ENCODE results near the gene SIGLEC11. TPM values are rescaled to one million over a fixed set of nuclear protein-coding genes. Genes with fewer than 3 reads are reported as not detected.
"Not testable (repeated sequence)": the region's sequence is repeated elsewhere in the genome, so short reads cannot be mapped to it uniquely, and the experiment has no call there.

The SIGLEC11 gene
- total RNA-seq, 2 donors from 2014 or later, result 0.19 to 2.2 TPM

DNA sequence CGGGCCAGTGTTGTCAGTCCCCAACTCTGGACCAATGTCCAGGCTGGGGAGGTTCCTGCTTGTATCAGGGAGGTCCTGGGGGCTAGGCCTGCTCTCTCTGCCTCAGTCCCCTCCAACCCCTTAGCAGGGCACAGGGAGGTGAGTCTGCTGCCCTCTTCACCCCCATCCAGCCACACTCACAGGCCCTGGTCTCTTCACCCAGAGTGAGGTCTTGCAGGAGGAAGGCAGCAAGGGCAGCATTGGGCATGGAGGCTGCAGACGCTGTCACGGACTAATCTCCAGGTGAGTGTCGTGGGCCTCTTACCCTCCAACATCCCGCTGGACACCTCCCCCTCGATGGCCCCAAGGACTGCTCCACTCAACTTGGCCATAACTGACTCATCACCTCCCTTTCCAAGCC lies 11.9 kb upstream of the SIGLEC11 start:
- DNase-seq (ENCODE audit: low spot score), result no peak
- H3K4me3 ChIP-seq, result no peak overlapping the region
- no peak overlapping the region for H3K27ac ChIP-seq
- TF ChIP-seq, protein P1, sequence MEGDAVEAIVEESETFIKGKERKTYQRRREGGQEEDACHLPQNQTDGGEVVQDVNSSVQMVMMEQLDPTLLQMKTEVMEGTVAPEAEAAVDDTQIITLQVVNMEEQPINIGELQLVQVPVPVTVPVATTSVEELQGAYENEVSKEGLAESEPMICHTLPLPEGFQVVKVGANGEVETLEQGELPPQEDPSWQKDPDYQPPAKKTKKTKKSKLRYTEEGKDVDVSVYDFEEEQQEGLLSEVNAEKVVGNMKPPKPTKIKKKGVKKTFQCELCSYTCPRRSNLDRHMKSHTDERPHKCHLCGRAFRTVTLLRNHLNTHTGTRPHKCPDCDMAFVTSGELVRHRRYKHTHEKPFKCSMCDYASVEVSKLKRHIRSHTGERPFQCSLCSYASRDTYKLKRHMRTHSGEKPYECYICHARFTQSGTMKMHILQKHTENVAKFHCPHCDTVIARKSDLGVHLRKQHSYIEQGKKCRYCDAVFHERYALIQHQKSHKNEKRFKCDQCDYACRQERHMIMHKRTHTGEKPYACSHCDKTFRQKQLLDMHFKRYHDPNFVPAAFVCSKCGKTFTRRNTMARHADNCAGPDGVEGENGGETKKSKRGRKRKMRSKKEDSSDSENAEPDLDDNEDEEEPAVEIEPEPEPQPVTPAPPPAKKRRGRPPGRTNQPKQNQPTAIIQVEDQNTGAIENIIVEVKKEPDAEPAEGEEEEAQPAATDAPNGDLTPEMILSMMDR (IDR thresholded peaks at IDR 0.05), result no peak
- no peaks in the 10 kb centered on the region for H3K9me3 ChIP-seq
- peaks cover 20% of the 10 kb centered on the region for H3K36me3 ChIP-seq
- peaks cover 0 to 8% of the 10 kb centered on the region in 2 donors for H3K4me1 ChIP-seq
- no peaks in the 10 kb centered on the region for H3K27me3 ChIP-seq

DNA sequence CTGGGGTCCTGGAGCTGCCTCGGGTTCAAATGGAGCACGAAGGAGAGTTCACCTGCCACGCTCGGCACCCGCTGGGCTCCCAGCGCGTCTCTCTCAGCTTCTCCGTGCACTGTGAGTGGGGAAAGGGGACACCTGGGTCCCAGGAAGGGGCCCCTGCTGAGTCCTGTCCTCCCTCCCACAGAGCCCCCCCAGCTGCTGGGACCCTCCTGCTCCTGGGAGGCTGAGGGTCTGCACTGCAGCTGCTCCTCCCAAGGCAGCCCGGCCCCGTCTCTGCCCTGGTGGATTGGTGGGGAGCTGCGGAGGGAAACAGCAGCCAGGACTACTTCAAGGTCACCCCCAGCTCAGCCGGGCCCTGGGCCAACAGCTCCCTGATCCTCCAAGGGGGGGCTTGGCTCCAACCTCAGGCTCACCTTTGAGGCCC lies 11.0 kb upstream of the SIGLEC11 start:
- H3K4me1 ChIP-seq, result peaks cover 0 to 8% of the 10 kb centered on the region in 2 donors
- DNase-seq (ENCODE audit: low spot score), result no peak
- TF ChIP-seq, protein P1 (IDR thresholded peaks at IDR 0.05), result no peak
- H3K9me3 ChIP-seq, result no peaks in the 10 kb centered on the region
- no peak overlapping the region for H3K27ac ChIP-seq
- H3K27me3 ChIP-seq, result no peaks in the 10 kb centered on the region
- no peak overlapping the region for H3K4me3 ChIP-seq
- H3K36me3 ChIP-seq, result peaks cover 15% of the 10 kb centered on the region

DNA sequence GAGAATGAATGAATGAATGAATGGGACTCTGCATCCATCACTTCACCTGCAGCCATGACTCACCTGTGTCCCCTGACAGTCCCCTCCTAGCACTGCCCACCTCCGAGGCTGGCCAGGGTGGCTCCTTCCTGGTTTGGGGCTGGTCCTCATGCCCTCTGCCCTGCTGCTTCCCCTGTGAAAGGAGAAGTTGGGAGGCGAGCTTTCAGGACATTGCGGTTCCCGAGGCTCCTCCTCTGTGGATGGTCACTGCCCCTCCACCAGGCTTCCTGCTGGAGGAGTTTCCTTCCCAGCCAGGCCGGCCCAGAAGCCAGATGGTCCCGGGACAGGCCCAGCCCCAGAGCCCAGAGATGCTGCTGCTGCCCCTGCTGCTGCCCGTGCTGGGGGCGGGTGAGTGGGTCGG lies 8.4 kb upstream of the SIGLEC11 start:
- not testable (repeated sequence) for H3K4me3 ChIP-seq; H3K27ac ChIP-seq; H3K9me3 ChIP-seq; H3K27me3 ChIP-seq; DNase-seq (ENCODE audit: low spot score); H3K4me1 ChIP-seq; H3K36me3 ChIP-seq

DNA sequence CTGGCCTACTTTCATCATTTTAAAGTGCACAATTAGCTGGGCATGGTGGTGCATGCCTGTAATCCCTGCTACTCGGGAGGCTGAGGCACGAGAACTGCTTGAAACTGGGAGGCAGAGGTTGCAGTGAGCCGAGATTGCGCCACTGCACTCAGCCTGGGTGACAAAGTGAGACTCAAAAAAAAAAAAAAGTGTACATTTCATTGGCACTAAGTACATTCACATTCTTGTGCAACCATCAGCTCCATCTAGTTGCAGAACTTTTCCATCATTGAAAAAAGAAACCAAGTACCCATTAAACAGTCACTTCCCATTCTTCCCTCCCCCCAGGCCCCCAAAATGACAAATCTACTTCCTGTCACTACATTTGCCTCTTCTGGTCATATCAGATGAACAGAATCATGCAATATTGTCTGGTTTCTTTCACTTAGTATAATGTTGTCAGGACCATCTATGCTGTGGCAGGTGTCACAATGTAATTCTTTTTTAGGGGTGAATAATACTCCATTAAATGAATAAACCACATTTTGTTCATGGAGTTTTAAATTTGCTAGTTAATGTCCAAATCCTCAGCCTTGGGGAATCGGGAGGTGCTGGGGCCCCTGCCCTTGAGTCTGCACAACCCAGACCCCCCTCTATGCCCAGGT lies 7.4 kb upstream of the SIGLEC11 start:
- Histone ChIP-seq H3K27ac (no peak overlapping the region), H3K36me3 (no peaks in the 10 kb centered on the region), H3K4me1 (peaks cover 0 to 8% of the 10 kb centered on the region in 2 donors), H3K9me3 (no peaks in the 10 kb centered on the region), H3K27me3 (no peaks in the 10 kb centered on the region), H3K4me3 (no peak overlapping the region)
- DNase-seq (ENCODE audit: low spot score), result no peak
- TF ChIP-seq, protein P1 (IDR thresholded peaks at IDR 0.05), result no peak

DNA sequence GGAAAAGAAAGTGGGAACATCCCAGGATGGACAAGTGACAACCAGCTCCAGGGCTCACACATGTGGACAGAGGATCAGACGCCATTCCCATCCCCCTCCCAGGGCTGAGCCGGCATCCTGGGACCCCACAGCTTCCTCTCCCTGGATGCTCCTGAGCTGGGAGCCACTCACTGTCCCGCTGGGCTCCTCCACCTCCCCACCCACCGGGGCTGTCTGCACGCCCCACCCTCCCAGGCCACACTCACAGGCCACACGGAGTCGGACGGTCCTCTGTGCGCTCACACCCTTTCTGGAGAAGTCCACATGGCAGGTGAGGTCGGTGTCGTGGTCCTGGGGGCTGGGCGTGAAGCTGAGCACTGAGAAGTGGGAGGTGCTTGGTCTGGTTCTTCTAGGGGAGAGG lies 1.1 kb downstream of the SIGLEC11 start:
- H3K4me1 ChIP-seq, result peaks cover 0 to 12% of the 10 kb centered on the region in 2 donors
- H3K27ac ChIP-seq; H3K9me3 ChIP-seq; DNase-seq (ENCODE audit: low spot score); H3K27me3 ChIP-seq; H3K36me3 ChIP-seq; H3K4me3 ChIP-seq: not testable (repeated sequence)

DNA sequence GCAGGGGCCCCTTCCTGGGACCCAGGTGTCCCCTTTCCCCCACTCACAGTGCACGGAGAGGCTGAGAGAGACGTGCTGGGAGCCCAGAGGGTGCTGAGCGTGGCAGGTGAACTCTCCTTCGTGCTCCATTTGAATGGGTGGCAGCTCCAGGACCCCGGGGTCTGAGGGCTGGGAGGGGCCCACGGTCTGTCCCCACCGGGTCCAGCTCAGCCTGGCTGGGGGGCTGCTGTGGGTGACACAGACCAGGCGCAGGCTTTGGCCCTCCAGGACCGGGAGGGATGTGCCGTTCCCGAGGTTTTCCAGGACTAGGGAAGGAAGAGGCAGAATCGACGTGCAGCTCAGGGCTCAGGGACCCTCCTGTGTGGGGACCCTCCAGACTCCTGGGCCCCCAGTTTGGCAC lies 2.4 kb downstream of the SIGLEC11 start:
- not testable (repeated sequence) for H3K4me3 ChIP-seq; H3K27ac ChIP-seq; H3K36me3 ChIP-seq; H3K27me3 ChIP-seq; DNase-seq (ENCODE audit: low spot score); H3K9me3 ChIP-seq
- H3K4me1 ChIP-seq, result peaks cover 0 to 25% of the 10 kb centered on the region in 2 donors

DNA sequence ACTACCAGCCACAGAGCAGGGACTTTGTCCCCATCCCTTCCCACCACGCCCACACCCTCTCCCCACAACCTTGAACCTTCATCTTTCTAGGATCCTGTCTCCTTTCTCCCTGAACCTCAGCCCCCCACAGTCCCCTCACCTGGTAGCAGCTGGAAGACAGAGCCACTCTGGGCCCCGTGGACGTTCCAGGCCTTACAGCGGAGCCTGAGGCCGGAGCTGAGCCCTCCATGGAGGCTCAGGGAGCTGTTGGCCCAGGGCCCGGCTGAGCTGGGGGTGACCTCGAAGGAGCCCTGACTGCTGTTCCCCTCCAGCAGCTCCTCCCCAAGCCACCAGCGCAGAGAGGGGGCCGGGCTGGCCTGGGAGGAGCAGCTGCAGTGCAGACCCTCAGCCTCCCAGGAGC lies 2.8 kb downstream of the SIGLEC11 start:
- not testable (repeated sequence) for H3K36me3 ChIP-seq; H3K27me3 ChIP-seq; H3K4me3 ChIP-seq; H3K9me3 ChIP-seq; H3K27ac ChIP-seq; DNase-seq (ENCODE audit: low spot score)
- peaks cover 0 to 27% of the 10 kb centered on the region in 2 donors for H3K4me1 ChIP-seq

DNA sequence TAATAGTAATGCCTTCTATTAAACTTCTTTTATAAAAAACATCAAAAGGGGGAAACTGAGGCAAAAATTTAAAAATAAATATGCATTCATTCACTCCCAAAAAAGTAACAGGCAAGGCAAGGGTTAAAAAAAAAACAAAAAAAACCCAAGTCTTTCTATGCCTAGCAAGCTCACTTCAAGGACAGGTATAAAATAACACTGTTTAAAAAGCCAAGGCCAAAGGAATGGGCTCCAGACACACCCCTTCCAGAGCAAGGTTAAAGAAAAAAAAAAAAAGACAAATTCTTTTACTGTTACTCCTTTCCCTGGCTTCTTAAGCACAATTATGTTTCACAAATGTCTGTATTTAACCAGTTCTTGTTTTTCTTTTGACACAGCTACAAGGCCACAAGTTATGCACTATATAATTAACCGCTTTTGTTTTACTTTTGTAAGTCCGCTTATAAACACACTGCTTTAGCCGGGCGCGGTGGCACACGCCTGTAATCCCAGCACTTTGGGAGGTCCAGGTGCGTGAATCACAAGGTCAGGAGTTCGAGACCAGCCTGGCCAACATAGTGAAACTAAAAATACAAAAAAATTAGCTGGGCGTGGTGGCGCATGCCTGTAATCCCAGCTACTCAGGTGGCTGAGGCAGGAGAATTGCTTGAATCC lies 3.6 kb downstream of the SIGLEC11 start:
- H3K4me3 ChIP-seq, result no peak overlapping the region
- H3K4me1 ChIP-seq, result peaks cover 0 to 27% of the 10 kb centered on the region in 2 donors
- H3K9me3 ChIP-seq, result no peaks in the 10 kb centered on the region
- no peaks in the 10 kb centered on the region for H3K36me3 ChIP-seq
- TF ChIP-seq, protein P1 (IDR thresholded peaks at IDR 0.05), result no peak
- DNase-seq (ENCODE audit: low spot score), result no peak
- no peaks in the 10 kb centered on the region for H3K27me3 ChIP-seq
- H3K27ac ChIP-seq, result no peak overlapping the region

Measured in right atrium auricular region (tissue), 2 donors.